Measurements from ENCODE around the gene GABRR1.

DNA sequence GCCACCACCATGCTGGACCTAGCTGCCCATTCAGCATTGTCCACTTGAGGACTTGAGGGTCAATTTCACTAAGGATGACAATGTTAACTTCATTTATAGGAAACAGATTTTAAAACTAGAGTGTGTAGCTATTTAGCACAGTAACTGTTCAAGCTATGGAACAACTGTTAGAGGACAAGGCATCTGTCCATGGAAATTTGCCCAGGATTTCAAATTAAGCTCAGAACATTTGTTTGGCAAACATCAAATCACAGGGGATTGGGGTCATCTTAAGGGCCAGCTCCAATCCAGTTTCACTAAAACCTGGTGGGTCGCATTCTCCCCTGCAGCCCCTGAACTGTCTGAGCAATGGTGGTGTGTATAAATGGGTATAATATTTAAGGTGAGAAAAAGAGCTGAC lies 36.2 kb downstream of the GABRR1 start:
- TF ChIP-seq SUZ12 (IDR thresholded peaks at IDR 0.05; ENCODE audit: extremely low read depth, insufficient read depth, insufficient read length) (no peak), YY1 (IDR thresholded peaks at IDR 0.05; ENCODE audit: insufficient read depth, insufficient read length) (no peak), ZNF274 (IDR thresholded peaks at IDR 0.05; ENCODE audit: low read depth, low read length) (no peak)

Measured in NT2/D1 (cell line).